ENCODE measurements around the gene ZNF276. TPM values are rescaled to one million over a fixed set of nuclear protein-coding genes. Genes with fewer than 3 reads are reported as not detected.

Gene ZNF276
- total RNA-seq, 1 experiment from 2014 or later, result 30.6 TPM

- Mint-ChIP-seq H3K4me3 (ENCODE audit: low read depth, unreplicated experiment) (peak within 1 kb of the TSS; percentile 87), H3K4me1 (ENCODE audit: low read depth, unreplicated experiment) (no peaks in the 10 kb centered on the region), H3K36me3 (ENCODE audit: insufficient read depth, unreplicated experiment) (peaks cover 78% of the 10 kb centered on the region), H3K27ac (ENCODE audit: unreplicated experiment) (peak within 1 kb of the TSS; percentile 93), H3K9me3 (ENCODE audit: low read depth, unreplicated experiment) (no peaks in the 10 kb centered on the region), H3K27me3 (ENCODE audit: unreplicated experiment) (no peaks in the 10 kb centered on the region)
- TF ChIP-seq CTCF (IDR thresholded peaks at IDR 0.05; ENCODE audit: unreplicated experiment), result no peak
- CTCF ChIA-PET, result interaction anchor here (0.5 to 2.4 kb wide), 8 partner anchors 8 to 1343 kb away, joined by 3 to 17 read pairs (median 4); partner anchors contain the start of gene CDK10
- BruUV-seq (replicated peaks), result no TSS peak
- peak; percentile 99 for DNase-seq
- intact Hi-C loops (cut with micrococcal nuclease; ENCODE audit: unreplicated experiment), result no loop called here
Measured at GRCh38 chr16:89701425-89702406, 19.6 kb upstream of the ZNF276 start, which contains the start of gene SPATA2L. SPATA2L (minus strand) TSS chr16:89701705; CDS start chr16:89701232, 473 bp downstream.

GRCh38 chr16:89704281-89704680 is 17.1 kb upstream of the ZNF276 start:
- intact Hi-C loops (cut with micrococcal nuclease; ENCODE audit: unreplicated experiment), result no loop called here
- H3K4me1 Mint-ChIP-seq (ENCODE audit: low read depth, unreplicated experiment), result no peaks in the 10 kb centered on the region
- no peak overlapping the region for H3K27ac Mint-ChIP-seq (ENCODE audit: unreplicated experiment)
- no peak for DNase-seq
- no peaks in the 10 kb centered on the region for H3K27me3 Mint-ChIP-seq (ENCODE audit: unreplicated experiment)
- H3K4me3 Mint-ChIP-seq (ENCODE audit: low read depth, unreplicated experiment), result no peak overlapping the region
- no peaks in the 10 kb centered on the region for H3K9me3 Mint-ChIP-seq (ENCODE audit: low read depth, unreplicated experiment)
- CTCF ChIA-PET, result no interaction called here
- BruUV-seq (replicated peaks), result no TSS peak
- no peak for TF ChIP-seq CTCF (IDR thresholded peaks at IDR 0.05; ENCODE audit: unreplicated experiment)
- H3K36me3 Mint-ChIP-seq (ENCODE audit: insufficient read depth, unreplicated experiment), result peaks cover 59% of the 10 kb centered on the region

- H3K9me3 Mint-ChIP-seq (ENCODE audit: low read depth, unreplicated experiment), result no peaks in the 10 kb centered on the region
- H3K36me3 Mint-ChIP-seq (ENCODE audit: insufficient read depth, unreplicated experiment), result peaks cover 60% of the 10 kb centered on the region
- CTCF ChIA-PET, result no interaction called here
- H3K4me3 Mint-ChIP-seq (ENCODE audit: low read depth, unreplicated experiment), result no peak overlapping the region
- no peaks in the 10 kb centered on the region for H3K27me3 Mint-ChIP-seq (ENCODE audit: unreplicated experiment)
- no peak for DNase-seq
- TF ChIP-seq CTCF (IDR thresholded peaks at IDR 0.05; ENCODE audit: unreplicated experiment), result no peak
- H3K27ac Mint-ChIP-seq (ENCODE audit: unreplicated experiment), result no peak overlapping the region
- no peaks in the 10 kb centered on the region for H3K4me1 Mint-ChIP-seq (ENCODE audit: low read depth, unreplicated experiment)
- intact Hi-C loops (cut with micrococcal nuclease; ENCODE audit: unreplicated experiment), result no loop called here
- BruUV-seq (replicated peaks), result no TSS peak
Measured at GRCh38 chr16:89705006-89705405, 16.3 kb upstream of the ZNF276 start.

GRCh38 chr16:89706518-89707260 is 14.6 kb upstream of the ZNF276 start:
- CTCF ChIA-PET, result interaction anchor here (0.6 to 1.4 kb wide), 14 partner anchors 8 to 154 kb away, joined by 3 to 9 read pairs (median 4); partner anchors contain the start of genes CDK10 and FANCA
- DNase-seq, result no peak
- BruUV-seq (replicated peaks), result no TSS peak

More at GRCh38 chr16:89706518-89707260, 14.6 kb upstream of the ZNF276 start:
- Mint-ChIP-seq H3K9me3 (ENCODE audit: low read depth, unreplicated experiment) (no peaks in the 10 kb centered on the region), H3K4me3 (ENCODE audit: low read depth, unreplicated experiment) (no peak overlapping the region), H3K4me1 (ENCODE audit: low read depth, unreplicated experiment) (no peaks in the 10 kb centered on the region), H3K36me3 (ENCODE audit: insufficient read depth, unreplicated experiment) (peaks cover 59% of the 10 kb centered on the region), H3K27ac (ENCODE audit: unreplicated experiment) (no peak overlapping the region), H3K27me3 (ENCODE audit: unreplicated experiment) (no peaks in the 10 kb centered on the region)
- intact Hi-C loops (cut with micrococcal nuclease; ENCODE audit: unreplicated experiment), result no loop called here
- TF ChIP-seq CTCF (IDR thresholded peaks at IDR 0.05; ENCODE audit: unreplicated experiment), result no peak

Data from Calu3 (cell line).